Measurements from ENCODE around the gene CRIP1.

The CRIP1 gene

DNA sequence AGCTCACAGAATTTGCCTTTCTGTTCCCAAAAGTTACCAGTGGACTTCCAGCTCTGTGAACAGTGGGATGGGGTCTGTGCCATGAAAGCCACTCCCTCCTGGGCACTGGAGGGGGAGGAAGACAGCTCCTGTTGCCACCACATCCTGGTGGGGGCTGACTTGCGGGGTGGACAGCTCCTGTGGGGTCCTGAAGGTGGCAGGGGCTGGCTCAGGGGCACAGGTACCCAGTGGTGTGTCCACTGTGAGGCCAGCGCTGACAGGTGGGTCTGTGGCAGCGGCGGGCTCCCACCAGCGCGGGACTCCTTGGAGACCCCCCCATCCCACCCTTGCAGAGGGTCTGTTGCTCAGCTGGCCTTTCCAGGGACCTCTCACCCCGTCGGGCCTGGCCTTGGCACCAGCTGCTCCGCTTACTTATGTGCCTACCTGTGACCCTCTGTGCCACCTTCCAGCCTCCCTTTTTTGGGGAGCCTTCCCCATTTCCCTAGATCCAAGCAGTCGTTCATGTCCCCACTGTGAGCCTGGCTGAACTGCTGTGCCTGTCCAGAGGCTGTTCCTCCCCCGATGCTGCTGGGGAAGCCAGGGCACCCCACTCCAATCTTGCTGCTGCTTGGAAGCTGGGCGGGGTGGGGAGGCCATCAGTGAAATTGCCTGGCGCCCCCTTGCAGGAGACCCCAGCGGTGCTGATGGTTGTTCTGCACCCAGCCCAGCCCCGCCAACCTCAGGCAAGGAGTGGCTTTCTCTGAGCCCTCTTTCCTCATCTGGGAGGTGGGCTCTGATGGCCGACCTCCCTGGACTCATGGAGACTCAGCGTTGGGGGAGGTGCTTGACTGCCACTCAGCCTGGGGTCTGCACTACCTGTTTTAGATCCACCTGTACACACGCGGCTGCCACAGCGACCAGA lies 6.5 kb downstream of the CRIP1 start:
- DNase-seq (ENCODE audit: low spot score): no peak

DNA sequence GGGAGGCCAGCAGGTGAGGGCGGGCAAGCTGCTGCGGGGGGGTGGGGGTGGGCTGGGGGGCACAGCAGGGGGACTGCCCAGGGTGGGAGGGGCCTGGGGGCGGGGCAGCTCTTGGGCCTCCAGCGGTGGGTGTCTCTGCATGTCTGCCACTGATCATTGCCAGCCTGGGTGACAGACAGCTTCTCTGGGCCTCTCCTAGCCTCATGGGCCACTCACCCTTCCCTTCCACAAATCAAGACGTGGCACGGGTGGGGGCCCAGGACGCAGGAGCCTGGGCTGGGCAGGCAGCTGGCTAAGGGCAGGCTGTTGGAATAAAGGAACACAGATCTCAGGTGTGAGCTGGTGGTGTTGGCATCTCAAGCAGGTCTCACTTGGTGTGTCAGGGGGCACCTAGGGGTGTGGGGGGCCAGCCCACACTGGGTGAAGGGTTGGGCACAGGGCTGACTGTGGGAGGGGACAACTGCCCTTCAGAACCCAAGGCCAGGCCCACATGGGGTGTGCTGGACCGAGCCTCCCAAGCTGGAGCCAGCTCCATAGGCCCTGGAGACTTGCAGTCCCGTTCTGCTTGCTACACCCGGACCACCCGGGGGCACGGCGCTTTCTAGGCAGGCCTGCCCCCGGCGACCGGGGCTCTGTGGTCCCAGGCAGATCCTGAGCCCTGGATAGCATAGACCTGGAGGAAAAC lies 7.4 kb downstream of the CRIP1 start:
- no peak for DNase-seq (ENCODE audit: low spot score)

GRCh38 chr14:105494606-105494929 lies 7.9 kb downstream of the CRIP1 start:
- no peak for DNase-seq (ENCODE audit: low spot score)

DNA sequence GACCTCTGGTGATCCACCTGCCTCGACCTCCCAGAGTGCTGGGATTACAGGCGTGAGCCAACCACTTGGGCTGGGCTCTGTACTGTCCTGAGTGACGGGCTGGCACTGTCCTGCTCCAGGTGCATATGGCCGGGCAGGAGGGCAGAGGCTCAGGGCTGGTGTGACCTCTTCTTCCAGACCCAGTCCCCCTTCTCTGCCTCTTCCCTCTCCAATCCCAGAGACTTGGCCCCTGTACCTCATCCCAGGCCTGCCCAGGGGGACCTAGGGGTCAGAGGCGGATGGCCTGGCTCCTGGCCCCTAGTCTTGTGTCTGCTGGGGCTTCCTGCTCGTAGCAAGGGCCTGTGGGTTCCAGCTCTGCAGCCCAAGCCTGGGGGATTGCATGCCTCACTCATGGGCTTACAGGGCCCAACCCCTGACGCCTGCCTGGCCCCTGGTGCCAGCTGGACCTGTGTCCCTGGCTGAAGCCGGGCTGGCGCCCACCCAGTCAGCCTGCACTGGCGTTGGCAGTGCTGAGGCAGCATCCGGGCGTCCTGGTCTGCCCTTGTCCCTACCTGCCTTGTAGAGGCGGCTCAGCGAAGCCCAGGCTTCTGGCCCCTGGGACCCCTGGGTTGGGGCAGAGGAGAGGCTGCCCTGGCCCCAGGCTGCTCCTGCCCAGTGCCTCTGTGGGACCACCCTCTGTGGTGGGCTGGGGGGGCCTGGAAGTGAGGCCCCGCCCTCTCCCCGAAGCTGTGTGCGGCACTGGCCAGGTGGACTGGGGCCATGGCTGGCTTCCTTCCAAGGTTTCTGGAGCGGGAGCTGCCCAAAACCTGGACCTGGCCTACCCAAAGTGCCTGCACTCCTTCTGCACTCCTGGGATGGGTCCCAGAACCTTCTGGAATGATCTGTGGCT lies 8.7 kb downstream of the CRIP1 start:
- no peak for DNase-seq (ENCODE audit: low spot score)

DNA sequence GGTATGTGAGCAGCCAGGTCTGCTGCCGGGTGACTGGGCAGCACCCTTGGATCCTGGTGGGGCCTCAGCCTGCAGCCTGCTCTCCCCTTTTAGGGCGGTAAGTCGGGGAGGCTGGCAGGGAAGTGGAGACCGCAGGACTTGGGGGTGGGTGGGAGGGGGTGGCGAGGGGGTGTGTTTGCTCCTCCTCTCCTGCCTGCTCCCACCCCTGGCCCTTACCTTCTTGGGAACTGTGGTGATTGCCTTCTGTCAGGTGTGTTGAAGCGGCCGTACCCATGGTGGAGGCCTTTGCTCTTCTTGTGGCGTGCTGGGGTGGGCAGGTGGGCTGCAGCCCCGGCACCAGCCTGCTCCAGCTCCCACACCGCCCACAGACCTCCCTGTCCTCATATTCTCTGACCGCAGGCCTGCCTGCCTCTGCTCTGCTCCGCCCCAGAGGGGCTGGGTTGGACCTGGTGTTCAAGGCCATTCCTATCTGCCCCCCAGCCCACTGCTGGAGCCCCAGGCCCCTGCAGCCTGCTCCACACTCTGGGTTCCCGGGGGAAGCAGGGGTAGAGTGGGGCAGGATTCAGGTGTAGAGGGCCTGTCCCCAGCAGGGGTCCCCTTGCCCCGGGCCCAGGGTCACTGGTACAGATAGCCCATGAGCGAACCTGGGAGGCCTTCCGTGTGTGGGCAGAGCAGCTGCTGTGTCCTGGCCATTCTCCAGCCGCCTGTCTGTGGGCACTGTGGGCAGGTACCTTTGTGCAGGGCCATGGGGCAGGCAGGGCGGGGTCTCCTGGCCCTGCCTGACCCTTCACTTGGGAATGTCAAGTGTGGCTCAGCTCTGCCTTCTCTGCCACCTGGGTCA lies 9.5 kb downstream of the CRIP1 start:
- DNase-seq (ENCODE audit: low spot score): no peak

- no peak for DNase-seq (ENCODE audit: low spot score)
Observed at GRCh38 chr14:105496831-105497591, 10.3 kb downstream of the CRIP1 start.

- DNase-seq (ENCODE audit: low spot score): no peak
Observed at GRCh38 chr14:105497671-105498429, 11.2 kb downstream of the CRIP1 start.

DNA sequence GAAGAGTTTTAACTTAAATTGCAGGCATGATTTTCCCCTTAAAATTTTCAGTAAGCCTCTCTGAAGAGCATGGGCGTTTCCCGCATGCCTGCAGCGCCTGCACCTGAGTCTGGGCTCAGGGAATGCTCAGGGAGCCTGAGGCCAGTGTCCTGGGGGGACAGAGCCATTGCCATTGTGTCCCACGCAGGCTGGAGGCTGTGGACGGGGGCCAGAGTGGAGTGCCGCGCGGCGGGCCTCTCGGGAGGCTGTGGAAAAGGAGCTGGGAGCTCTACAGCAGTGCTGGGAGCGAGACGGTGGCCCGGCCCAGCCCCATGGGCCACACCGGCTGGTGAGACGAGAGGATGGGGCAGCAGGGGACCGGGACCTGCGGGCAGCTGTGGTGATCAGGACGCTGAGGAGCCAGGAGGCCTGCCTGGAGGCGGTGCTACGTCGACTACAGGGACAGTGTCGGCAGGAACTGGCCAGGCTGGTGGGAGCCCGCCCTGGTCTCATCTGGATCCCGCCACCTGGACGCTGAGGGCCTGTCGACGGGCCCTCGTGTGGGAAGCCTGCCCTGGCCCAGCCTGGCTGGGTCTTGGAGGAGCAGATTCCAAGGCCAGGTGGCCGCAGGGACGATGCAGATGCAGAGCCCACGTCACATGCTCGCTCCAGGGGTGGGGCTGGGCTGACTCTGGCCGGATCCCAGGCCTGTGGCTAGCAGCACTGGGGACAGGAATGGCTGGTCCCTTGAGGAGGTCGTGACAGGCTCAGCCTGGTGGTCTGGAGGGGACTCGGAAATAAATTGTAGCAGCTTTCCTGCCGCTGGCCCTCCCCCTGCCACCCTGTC lies 12.0 kb downstream of the CRIP1 start:
- no peak for DNase-seq (ENCODE audit: low spot score)

- DNase-seq (ENCODE audit: low spot score): no peak
Observed at GRCh38 chr14:105499256-105500035, 12.8 kb downstream of the CRIP1 start.

- no peak for DNase-seq (ENCODE audit: low spot score)
Observed at GRCh38 chr14:105500036-105500725, 13.5 kb downstream of the CRIP1 start.

DNA sequence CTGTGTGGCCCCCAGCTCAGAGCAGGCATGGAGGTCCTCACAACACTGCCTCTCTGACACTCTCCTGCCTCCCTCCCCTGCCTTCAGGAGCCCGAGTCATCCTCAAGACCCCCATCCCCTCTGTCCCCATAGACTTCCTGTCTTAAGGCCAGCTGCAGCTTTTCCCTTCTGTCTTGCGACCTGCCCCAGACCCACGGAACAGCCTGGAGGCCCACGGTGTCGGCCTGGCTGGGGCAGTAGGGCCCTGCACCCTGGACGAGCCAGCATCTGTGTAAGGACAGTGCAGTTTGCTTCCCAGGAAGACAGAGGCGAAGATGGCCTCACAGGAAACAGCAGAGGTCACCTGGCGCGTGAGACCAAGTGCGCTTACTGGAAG lies 14.0 kb downstream of the CRIP1 start:
- DNase-seq (ENCODE audit: low spot score): no peak

DNA sequence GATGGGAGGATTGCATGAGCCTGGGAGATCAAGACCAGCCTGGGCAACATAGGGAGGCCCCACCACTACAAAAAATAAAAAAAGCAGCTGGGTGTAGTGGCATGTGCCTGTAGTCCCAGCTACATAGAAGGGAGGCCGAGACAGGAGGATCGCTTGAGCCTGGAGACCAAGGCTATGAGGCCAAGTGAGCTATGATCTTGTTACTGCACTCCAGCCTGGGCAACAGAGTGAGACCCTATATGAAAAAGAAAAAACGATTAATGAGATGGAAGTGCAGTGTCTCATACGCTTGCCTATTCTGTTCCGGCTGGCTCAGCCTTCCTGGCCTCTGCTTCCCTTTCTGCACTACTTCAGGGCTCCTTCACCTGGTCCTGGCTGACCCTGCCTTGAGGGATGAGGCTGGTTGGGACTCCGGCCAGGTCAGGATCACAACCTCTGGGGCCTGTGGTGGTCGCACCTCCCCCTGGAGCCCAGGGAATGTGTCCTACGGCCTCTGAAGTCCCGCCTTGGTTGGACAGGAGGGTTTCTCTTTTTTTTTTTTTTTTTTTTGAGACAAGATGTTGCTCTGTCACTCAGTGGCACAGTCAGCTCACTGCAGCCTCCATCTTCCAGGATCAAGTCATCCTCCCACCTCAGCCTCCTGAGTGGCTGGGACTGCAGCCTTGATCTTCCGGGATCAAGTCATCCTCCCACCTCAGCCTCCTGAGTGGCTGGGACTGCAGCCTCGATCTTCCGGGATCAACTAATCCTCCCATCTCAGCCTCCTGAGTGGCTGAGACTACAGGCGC lies 15.0 kb downstream of the CRIP1 start:
- no peak for DNase-seq (ENCODE audit: low spot score)

DNA sequence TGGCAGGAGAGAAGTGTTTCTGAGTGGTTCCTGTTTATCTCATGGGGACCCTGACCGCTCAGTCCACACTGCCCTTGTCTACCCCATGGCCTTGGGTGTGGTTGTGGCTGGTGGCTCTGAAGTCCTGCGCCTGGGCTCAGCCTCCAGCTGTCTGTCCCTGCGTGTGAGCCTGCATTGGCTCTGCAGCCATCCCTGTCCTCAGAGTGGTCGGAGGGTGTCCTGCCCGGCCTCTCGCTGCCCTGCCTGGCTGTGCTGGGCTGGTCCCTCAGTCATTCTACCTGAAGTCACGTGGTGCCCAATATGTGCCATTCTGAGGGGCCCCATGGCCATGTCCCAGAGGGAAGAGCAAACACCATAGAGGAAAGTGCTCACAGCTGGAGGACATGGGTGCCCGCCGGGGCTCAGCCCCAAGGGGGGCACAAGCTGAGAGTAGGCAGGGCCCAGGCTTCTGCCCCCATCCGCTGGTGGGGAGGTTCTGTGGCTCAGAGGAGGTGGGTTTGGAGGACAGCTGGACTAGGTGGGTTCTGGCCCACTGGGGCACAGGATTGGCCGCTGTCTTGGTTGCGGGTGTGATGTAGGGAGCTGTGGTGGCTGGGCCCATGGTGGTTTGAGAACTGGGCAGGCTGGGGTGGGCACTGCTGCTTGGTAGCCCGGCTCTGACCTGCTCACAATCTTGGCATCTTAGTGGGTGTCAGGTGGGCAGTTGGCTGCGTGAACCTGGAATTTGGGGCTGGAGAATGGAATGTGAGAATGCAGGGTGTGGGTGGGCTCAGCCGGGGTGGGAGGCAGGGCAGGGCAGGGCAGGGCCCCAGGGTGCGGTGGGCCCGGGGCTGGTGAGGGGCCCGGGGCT lies 16.0 kb downstream of the CRIP1 start:
- no peak for DNase-seq (ENCODE audit: low spot score)

DNA sequence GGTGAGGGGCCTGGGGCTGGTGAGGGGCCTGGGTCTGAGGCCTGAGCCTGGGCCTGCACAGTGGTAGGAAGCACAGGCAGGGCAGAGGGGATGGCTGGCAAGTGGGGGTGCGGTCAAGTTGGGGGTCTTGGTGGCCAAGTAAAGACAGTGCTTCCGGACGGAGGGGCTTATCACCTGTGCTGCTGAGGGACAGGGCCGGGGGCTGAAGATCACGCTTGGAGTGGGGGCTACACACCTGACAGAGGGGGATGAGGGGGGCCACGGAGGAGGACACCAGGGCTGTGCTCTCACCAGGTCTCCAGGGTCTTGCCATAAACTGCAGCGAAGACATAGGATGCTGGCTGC lies 16.6 kb downstream of the CRIP1 start:
- no peak for DNase-seq (ENCODE audit: low spot score)

DNA sequence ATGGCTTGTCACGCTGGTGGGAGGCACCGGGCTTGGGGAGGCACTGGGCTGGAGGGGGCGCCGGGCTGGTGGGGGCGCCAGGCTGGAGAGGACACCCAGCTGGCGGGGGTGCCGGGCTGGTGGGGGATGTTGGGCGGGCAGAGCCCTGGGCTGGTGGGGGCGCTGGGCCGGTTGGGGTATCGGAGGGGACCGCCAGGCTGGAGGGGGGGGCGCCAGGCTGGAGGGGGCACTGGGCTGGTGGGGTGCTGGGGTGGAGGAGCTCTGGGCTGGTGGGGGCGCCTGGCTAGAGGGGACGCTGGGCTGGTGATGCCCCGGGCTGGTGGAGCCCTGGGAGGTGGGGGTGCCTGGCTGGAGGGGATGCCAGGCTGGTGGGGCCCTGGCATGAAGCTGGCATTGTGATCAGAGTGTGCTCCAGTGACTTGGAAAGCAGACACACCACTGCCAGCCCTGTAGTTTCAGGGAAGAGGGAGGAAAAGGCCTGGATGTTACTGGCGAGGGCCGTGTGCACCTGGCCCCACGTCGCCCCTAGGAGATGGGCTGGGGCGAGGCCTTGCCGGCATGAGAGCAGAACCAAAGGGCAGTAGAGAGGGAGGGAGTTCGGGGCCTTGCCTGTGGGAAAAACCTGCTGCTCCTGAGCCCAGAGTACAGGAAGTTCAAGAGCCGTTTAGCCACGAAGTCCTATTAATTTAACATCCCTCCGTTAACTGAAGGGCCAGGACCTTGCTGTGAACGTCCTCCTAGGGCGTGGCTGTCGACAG lies 17.4 kb downstream of the CRIP1 start:
- no peak for DNase-seq (ENCODE audit: low spot score)
